SJSA1 (cell line): ENCODE results near the gene MARS1. TPM values are rescaled to one million over a fixed set of nuclear protein-coding genes. Genes with fewer than 3 reads are reported as not detected.
A peak's percentile ranks its signal among the peaks of the same experiment; 100 is the strongest.
"Not testable (repeated sequence)": the region's sequence is repeated elsewhere in the genome, so short reads cannot be mapped to it uniquely, and the experiment has no call there.

ENCODE experiments used
- DNase-seq, 2 experiments: peaks; one replicate each; pipeline ENCODE4 v3.0.0-alpha.2; 2015 to 2020; ENCODE audit warnings: low spot score in 2 of 2, low read depth in 1 of 2
- H3K27ac ChIP-seq: fragments of 250-450 bp; sonication (Bioruptor Pico); 2 replicates; pipeline ENCODE4 v1.5.1; 2020; ENCODE audit warnings: mild to moderate bottlenecking, moderate library complexity
- H3K27me3 ChIP-seq: fragments of 250-450 bp; sonication (Bioruptor Pico); replicated peaks from 2 replicates; pipeline ENCODE4 v1.5.1; 2020; ENCODE audit warnings: mild to moderate bottlenecking, moderate library complexity
- H3K36me3 ChIP-seq: fragments of 250-450 bp; sonication (Bioruptor Pico); 2 replicates; pipeline ENCODE4 v1.5.1; 2020; ENCODE audit warnings: mild to moderate bottlenecking
- H3K4me1 ChIP-seq: fragments of 250-450 bp; sonication (Bioruptor Pico); replicated peaks from 2 replicates; pipeline ENCODE4 v1.6.1; 2021; ENCODE audit warnings: mild to moderate bottlenecking
- H3K4me3 ChIP-seq: fragments of 250-450 bp; sonication (Bioruptor Pico); 2 replicates; pipeline ENCODE4 v1.5.1; 2020; ENCODE audit warnings: mild to moderate bottlenecking
- H3K9me3 ChIP-seq: fragments of 250-450 bp; sonication (Bioruptor Pico); replicated peaks from 2 replicates; pipeline ENCODE4 v1.5.1; 2020; ENCODE audit warnings: mild to moderate bottlenecking
- total RNA-seq: library from RNA; depleted of rRNA; stranded (reverse); fragments of >200 nt; shearing (Covaris generic); gene quantifications from 2 replicates; pipeline ENCODE4 v1.2.3, GENCODE V29; 2014

MARS1 gene
- total RNA-seq, 1 experiment from 2014 or later, result 3,352 TPM

DNA sequence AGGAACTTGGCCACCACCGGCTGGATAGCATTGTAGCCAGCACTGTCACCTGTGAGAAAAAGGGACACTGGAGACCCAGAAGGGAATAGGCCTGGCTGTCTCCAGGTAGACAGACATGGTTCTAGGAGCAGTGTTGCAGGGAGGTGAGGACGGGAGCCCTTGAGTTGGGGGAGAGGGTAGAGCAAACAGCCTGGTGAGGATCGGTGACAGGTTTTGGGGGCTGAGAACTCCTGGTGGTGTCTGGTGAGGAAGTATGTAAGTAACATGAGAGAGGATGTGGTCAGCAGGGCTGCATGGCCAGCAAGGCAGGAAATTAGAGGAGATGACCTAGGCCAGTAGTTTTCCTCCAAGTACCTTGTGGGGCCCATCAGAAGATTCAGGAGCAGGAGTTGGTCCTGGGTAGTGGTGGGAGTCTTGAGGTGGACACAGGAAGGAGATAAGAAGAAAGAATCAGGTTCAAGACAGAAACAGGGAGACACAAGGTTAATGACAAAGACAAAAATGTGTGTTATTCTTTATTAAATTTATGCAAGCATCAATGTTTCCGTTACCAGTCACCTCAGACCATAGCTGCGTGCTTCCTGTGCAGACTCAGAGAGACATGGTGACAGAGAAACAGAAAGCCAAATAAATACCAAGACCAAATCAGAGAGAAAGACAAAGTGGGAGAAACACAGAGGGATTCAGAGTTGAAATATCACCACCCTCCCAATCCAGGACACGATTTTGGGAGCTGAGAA, 8.3 kb upstream of the MARS1 start, which contains the start of gene ARHGAP9:
ARHGAP9 (minus strand) TSS at position 491 of the 740 bp plus-strand sequence; CDS start at position 31, 460 bp downstream.
- no peaks in the 10 kb centered on the region for H3K27me3 ChIP-seq
- peak within 1 kb of the TSS; percentile 4 for H3K27ac ChIP-seq

DNA sequence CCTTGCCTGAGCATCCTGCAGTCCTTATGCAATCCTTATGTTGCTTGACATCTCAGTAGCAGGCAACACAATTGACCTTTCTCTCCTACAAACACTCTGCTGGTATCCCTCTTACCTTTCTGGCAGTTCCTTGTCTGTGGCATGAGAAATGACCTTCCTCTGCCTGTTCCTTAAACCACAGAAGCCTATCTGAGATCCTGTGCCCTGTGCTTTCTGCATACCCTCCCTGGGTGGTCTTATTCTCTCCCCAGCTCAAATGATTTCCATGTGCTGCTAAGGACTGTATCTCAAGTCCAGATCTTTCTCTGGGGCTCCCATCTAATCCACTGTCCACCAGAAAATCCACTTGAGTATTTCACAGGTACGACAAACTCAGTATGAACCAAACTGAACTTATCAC, 6.2 kb upstream of the MARS1 start:
- H3K27me3 ChIP-seq, result no peaks in the 10 kb centered on the region

More for the DNA sequence above, 8.3 kb upstream of the MARS1 start, which contains the start of gene ARHGAP9:
- no peaks in the 10 kb centered on the region for H3K9me3 ChIP-seq
- peaks cover 73% of the 10 kb centered on the region for H3K4me1 ChIP-seq
- H3K4me3 ChIP-seq, result no peak within 1 kb of the TSS
- no peaks in the 10 kb centered on the region for H3K36me3 ChIP-seq
- DNase-seq, result peak in 1 of 2 experiments; percentile 95

DNA sequence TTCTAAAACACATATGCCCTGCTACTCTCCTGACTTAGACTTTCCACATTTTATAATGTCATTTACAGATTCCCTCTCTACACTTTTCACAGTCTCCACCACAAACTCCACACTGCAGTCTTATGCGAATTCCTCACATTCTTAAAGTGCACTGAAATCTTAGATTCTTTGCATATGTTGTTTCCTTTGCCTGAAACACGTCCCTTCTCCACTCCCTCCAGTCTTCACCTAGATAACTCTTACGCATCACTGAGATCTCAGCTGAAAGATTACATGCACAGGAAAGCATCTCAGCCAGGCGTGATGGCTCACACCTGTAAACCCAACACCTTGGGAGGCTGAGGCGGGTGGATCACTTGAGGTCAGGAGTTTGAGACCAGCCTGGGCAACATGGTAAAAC, 4.4 kb upstream of the MARS1 start:
- Histone ChIP-seq H3K27ac (peak overlapping the region; percentile 31), H3K36me3 (peaks cover 6% of the 10 kb centered on the region), H3K27me3 (no peaks in the 10 kb centered on the region), H3K4me3 (no peak overlapping the region), H3K9me3 (0 out of 2 replicates have a peak, but pooled peaks cover 3% of the 10 kb centered on the region), H3K4me1 (peaks cover 67% of the 10 kb centered on the region)
- peak; percentile 94 to 100 for DNase-seq

More for the DNA sequence above, 6.2 kb upstream of the MARS1 start:
- DNase-seq, result peak; percentile 99 to 100
- H3K9me3 ChIP-seq, result no peaks in the 10 kb centered on the region
- peaks cover 74% of the 10 kb centered on the region for H3K4me1 ChIP-seq
- no peaks in the 10 kb centered on the region for H3K36me3 ChIP-seq
- H3K27ac ChIP-seq, result peak overlapping the region; percentile 4
- no peak overlapping the region for H3K4me3 ChIP-seq

GRCh38 chr12:57485695-57486094, 2.2 kb upstream of the MARS1 start:
- peaks cover 59% of the 10 kb centered on the region for H3K4me1 ChIP-seq
- H3K4me3 ChIP-seq, result no peak overlapping the region
- peaks cover 27% of the 10 kb centered on the region for H3K36me3 ChIP-seq
- no peak overlapping the region for H3K27ac ChIP-seq
- H3K9me3 ChIP-seq, result 0 out of 2 replicates have a peak, but pooled peaks cover 3% of the 10 kb centered on the region
- DNase-seq, result peak in 1 of 2 experiments; percentile 88
- no peaks in the 10 kb centered on the region for H3K27me3 ChIP-seq

DNA sequence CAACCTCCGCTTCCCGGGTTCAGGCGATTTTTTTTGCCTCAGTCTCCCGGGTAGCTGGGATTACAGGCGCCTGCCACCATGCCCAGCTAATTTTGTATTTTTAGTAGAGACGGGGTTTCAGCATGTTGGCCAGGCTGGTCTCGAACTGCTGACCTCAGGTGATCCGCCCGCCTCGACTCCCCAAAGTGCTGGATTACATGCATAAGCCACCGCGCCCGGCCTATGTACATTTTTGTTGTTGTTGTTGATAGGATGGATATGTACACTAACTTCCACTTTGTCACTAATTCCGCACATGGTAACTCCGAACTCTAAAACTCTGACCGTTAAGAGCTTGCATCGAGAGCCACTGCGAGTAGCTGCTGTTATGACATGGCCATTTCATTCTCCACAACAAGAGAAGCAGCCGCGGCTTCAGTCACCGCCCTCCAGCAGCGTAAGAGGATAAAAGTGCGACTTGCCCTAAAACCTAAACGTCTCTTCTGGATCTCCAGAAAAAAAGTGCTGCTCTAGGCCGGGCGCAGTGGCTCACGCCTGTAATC, 742 bp upstream of the MARS1 start:
- Histone ChIP-seq H3K4me1 (peaks cover 45% of the 10 kb centered on the region), H3K9me3 (0 out of 2 replicates have a peak, but pooled peaks cover 3% of the 10 kb centered on the region), H3K36me3 (peaks cover 42% of the 10 kb centered on the region), H3K4me3 (peak overlapping the region; percentile 67), H3K27me3 (no peaks in the 10 kb centered on the region), H3K27ac (peak overlapping the region; percentile 4)
- DNase-seq, result peak in 1 of 2 experiments; percentile 95

GRCh38 chr12:57488402-57489156, 711 bp downstream of the MARS1 start:
- Histone ChIP-seq H3K9me3 (peaks cover 3% of the 10 kb centered on the region; the same call in 1 of the 2 replicates), H3K4me1 (peaks cover 30% of the 10 kb centered on the region), H3K27ac (peak overlapping the region; percentile 50), H3K4me3 (peak overlapping the region; percentile 67), H3K36me3 (peaks cover 51% of the 10 kb centered on the region), H3K27me3 (no peaks in the 10 kb centered on the region)
- peak in 1 of 2 experiments; percentile 93 for DNase-seq

DNA sequence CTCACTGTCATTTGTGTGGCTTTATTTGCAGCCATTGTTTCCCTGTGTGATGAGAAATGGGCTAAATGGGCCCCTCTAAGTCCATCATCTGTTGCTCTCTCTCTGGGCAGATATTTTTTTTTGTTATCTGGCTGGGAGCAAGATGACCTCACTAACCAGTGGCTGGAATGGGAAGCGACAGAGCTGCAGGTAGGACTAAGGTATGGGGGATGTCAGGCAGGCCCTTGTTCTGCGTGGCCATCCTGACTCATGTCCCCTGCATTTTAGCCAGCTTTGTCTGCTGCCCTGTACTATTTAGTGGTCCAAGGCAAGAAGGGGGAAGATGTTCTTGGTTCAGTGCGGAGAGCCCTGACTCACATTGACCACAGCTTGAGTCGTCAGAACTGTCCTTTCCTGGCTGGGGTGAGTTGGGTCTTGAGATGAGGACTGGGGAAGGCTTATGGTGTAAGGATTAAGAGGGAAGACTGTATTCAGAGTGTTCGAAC, 1.3 kb downstream of the MARS1 start:
- DNase-seq, result peak in 1 of 2 experiments; percentile 93
- H3K4me1 ChIP-seq, result peaks cover 24% of the 10 kb centered on the region
- H3K4me3 ChIP-seq, result peak overlapping the region; percentile 67
- H3K27ac ChIP-seq, result no peak overlapping the region
- H3K27me3 ChIP-seq, result no peaks in the 10 kb centered on the region
- peaks cover 56% of the 10 kb centered on the region for H3K36me3 ChIP-seq
- peaks cover 3% of the 10 kb centered on the region; the same call in 1 of the 2 replicates for H3K9me3 ChIP-seq

DNA sequence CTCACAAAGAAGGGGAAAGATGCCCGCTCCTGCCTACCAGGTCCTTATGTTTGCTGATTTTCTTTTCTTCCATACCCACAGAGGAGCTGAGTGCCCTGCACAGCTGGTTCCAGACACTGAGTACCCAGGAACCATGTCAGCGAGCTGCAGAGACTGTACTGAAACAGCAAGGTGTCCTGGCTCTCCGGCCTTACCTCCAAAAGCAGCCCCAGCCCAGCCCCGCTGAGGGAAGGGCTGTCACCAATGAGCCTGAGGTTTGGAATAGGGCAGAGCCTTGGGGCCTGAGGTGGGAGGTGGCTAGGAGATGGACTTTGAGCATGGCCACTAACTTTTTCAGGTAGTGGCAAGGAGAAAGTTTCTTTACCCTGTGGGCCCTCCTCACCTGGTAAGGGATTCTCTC, 2.3 kb downstream of the MARS1 start:
- Histone ChIP-seq H3K27me3 (no peaks in the 10 kb centered on the region), H3K4me3 (no peak overlapping the region), H3K9me3 (peaks cover 3% of the 10 kb centered on the region; the same call in 1 of the 2 replicates), H3K36me3 (peaks cover 65% of the 10 kb centered on the region), H3K4me1 (peaks cover 19% of the 10 kb centered on the region), H3K27ac (no peak overlapping the region)
- DNase-seq, result peak in 1 of 2 experiments; percentile 95

DNA sequence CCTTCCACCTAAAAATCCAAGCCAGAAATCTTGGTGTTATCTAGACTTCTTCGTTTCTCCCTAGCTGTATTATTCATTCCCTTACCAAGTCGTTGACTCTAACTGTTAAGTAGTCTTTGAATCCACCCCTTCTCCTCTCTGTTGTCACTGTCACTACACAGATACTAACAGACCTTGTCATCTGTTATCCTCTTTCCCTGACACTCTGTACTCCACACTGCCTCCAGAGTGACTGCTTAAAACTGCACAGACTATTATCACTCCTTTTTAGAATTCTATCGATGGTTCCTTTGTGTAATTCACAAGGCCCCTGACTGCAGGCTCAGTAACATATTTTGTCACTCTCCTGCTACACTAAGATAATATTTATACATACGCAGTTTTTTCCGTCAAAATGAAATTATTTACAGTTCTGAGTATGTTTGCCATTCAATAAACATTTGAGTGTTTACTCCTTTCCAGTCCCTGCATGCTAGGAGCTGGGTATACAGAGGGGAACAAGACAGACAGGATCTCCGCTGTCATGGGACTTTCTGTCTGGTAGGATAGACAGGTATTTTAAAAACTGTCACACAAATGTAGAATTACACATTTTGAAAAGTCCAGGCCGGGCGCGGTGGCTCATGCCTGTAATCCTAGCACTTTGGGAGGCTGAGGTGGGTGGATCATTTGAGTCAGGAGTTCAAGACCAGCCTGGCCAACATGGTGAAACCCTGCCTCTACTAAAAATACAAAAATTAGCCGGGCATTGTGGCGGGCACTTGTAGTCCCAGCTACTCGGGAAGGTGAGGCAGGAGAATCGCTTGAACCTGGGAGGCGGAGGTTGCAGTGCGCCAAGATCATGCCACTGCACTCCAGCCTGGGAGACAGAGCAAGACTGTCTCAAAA, 3.8 kb downstream of the MARS1 start:
- no peak overlapping the region for H3K27ac ChIP-seq
- no peaks in the 10 kb centered on the region for H3K27me3 ChIP-seq
- peaks cover 78% of the 10 kb centered on the region for H3K36me3 ChIP-seq
- no peak overlapping the region for H3K4me3 ChIP-seq
- H3K4me1 ChIP-seq, result peaks cover 19% of the 10 kb centered on the region
- peaks cover 3% of the 10 kb centered on the region; the same call in 1 of the 2 replicates for H3K9me3 ChIP-seq
- peak; percentile 90 to 92 for DNase-seq

- H3K9me3 ChIP-seq, H3K4me1 ChIP-seq, H3K27ac ChIP-seq, H3K27me3 ChIP-seq, H3K4me3 ChIP-seq: not testable (repeated sequence)
- H3K36me3 ChIP-seq, result peaks cover 91% of the 10 kb centered on the region
- peak in 1 of 2 experiments; percentile 94 for DNase-seq
Observed at GRCh38 chr12:57495051-57495701, 7.3 kb downstream of the MARS1 start.

DNA sequence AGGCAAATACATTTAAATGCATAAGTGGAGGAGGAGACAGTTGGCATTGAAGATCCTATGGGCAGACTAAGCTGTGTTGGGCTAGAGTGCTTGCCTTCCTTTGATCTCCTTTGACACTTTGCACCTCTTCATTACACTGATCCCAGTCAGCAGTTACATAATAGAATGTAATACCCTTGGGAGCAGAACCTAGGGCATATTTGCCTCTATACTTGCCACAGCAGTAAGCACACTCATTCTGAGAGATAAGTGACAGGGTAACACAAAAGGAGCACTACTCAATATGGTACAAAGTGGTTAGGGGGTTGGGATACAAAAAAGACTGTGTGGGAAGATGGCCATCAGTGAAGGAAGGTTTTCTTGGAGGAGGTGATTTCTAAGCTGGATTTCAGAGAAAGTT, 9.0 kb downstream of the MARS1 start:
- H3K9me3 ChIP-seq, result peaks cover 11% of the 10 kb centered on the region; the same call in 1 of the 2 replicates
- H3K36me3 ChIP-seq, result peaks cover 92% of the 10 kb centered on the region
- H3K4me3 ChIP-seq, result no peak overlapping the region
- H3K27me3 ChIP-seq, result no peaks in the 10 kb centered on the region
- H3K4me1 ChIP-seq, result no peaks in the 10 kb centered on the region
- H3K27ac ChIP-seq, result no peak overlapping the region
- DNase-seq, result peak in 1 of 2 experiments; percentile 76
